ENCODE measurements around the gene FEN1.

GRCh38 chr11:61780581-61781162 lies 12.0 kb upstream of the FEN1 start:
- TF ChIP-seq CTCF (IDR thresholded peaks at IDR 0.05): no peak
- no peak for TF ChIP-seq POLR2A (IDR thresholded peaks at IDR 0.05)
- no peak for TF ChIP-seq POLR2AphosphoS5 (IDR thresholded peaks at IDR 0.05; ENCODE audit: insufficient read depth in 1 of 2, low read depth in 1 of 2)

Measured in vagina (tissue), 2 donors.